G401.6 (cell line): ENCODE results near the gene DNAJC30.

Experiments used
- FAIRE-seq: peaks from 2 replicates; lab custom pipeline; 2012; peaks lifted over from hg19 to GRCh38; lab: Jason Lieb, UNC

The DNAJC30 gene

GRCh38 chr7:73707045-73707631 is 23.9 kb upstream of the DNAJC30 start:
- no peak for FAIRE-seq

- FAIRE-seq: no peak
Observed at GRCh38 chr7:73706126-73707044, 23.1 kb upstream of the DNAJC30 start.

GRCh38 chr7:73705551-73705920 is 22.3 kb upstream of the DNAJC30 start:
- FAIRE-seq: no peak

GRCh38 chr7:73704640-73705550 is 21.6 kb upstream of the DNAJC30 start:
- FAIRE-seq: no peak

- no peak for FAIRE-seq
Observed at GRCh38 chr7:73703757-73704639, 20.7 kb upstream of the DNAJC30 start.

GRCh38 chr7:73703225-73703624 is 20.0 kb upstream of the DNAJC30 start:
- no peak for FAIRE-seq

GRCh38 chr7:73702665-73703064 is 19.4 kb upstream of the DNAJC30 start:
- no peak for FAIRE-seq

- no peak for FAIRE-seq
Observed at GRCh38 chr7:73702226-73702625, 19.0 kb upstream of the DNAJC30 start.

GRCh38 chr7:73701357-73701995 is 18.2 kb upstream of the DNAJC30 start:
- FAIRE-seq: no peak

GRCh38 chr7:73700581-73701134 is 17.4 kb upstream of the DNAJC30 start:
- no peak for FAIRE-seq

GRCh38 chr7:73700069-73700423 is 16.8 kb upstream of the DNAJC30 start:
- FAIRE-seq: no peak

GRCh38 chr7:73699370-73700068 is 16.3 kb upstream of the DNAJC30 start:
- FAIRE-seq: no peak

GRCh38 chr7:73698410-73698809 is 15.2 kb upstream of the DNAJC30 start:
- no peak for FAIRE-seq

GRCh38 chr7:73696372-73696771 is 13.1 kb upstream of the DNAJC30 start:
- no peak for FAIRE-seq

GRCh38 chr7:73690646-73691045 is 7.4 kb upstream of the DNAJC30 start:
- no peak for FAIRE-seq

- no peak for FAIRE-seq
Observed at GRCh38 chr7:73688288-73688687, 5.0 kb upstream of the DNAJC30 start.

- no peak for FAIRE-seq
Observed at GRCh38 chr7:73685311-73685710, 2.1 kb upstream of the DNAJC30 start.

- FAIRE-seq: no peak
Observed at GRCh38 chr7:73683788-73684693, 788 bp upstream of the DNAJC30 start.

- FAIRE-seq: no peak
Observed at GRCh38 chr7:73682745-73683055, 553 bp downstream of the DNAJC30 start.
